ENCODE measurements around the gene DOC2B.
"Not testable (repeated sequence)": the region's sequence is repeated elsewhere in the genome, so short reads cannot be mapped to it uniquely, and the experiment has no call there.

Gene DOC2B

DNA sequence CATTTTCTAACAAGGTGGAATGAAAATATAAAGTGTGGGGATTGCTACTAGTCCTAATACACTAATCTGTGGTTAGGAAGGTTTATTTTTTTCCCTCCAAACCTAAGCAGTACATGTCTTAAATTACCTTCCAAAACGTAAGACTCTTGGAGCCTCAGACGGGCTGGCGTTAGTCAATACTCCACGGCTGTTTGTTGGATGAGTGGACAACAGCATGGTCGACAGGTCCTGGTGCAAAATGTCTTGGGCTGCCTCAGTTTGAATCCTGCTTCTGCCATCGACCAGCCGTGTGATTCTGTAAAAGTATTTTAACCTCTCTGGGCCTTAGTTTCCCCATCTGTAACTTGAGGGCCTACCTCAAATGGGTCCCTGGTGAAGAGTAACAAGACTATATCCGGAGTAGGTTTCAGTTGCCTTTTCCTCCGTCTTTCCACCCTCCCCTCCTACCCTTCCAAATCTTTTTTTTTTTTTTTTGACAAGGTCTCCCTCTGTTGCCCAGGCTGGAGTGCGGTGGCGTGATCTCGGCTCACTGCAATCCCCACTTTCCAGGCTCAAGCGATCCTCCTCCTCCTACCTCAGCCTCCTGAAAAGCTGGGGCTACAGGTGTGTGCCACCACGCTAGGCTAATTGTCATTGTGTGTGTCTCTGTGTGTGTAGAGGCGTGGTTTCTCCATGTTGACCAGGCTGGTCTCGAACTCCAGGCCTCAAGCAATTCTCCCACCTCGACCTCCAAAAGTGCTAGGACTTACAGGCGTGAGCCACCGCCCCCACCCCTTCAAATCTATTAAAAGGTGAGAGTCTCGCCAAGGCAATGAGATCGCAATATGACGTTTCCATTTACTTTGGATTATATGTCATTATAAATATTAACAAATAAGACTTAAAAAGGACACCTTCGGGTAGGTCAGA, 38.3 kb downstream of the DOC2B start:
- DNase-seq: no peak

DNA sequence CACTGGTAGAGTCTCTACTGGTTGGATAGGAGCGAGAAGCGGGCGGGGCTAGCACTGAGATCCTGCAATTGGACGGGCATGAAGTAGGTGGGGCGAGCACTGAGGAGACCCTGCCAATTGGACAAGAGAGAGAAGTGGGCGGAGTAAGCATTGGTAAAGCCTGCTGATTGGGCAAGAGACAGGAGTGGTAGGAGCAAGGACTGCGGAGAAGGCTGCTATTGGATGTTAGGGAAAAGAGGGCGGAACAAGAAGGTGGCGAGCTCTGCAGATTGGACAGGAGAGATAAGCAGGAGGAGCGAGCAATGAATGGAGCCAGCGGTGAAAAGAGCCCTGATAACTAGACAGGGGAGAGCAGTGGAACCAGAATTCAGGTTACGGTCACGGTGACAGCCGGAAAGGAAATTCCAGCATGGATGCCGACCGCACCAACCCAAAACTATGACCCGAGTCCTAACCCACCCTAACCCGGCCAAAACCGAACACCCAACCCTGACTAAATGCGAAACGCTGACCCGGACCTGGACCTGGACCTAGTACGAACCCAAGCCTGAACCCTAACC, 39.3 kb downstream of the DOC2B start:
- no peak for DNase-seq

- DNase-seq: not testable (repeated sequence)
These were observed 41.8 kb downstream of the DOC2B start for GRCh38 chr17:139401-140205.

DNA sequence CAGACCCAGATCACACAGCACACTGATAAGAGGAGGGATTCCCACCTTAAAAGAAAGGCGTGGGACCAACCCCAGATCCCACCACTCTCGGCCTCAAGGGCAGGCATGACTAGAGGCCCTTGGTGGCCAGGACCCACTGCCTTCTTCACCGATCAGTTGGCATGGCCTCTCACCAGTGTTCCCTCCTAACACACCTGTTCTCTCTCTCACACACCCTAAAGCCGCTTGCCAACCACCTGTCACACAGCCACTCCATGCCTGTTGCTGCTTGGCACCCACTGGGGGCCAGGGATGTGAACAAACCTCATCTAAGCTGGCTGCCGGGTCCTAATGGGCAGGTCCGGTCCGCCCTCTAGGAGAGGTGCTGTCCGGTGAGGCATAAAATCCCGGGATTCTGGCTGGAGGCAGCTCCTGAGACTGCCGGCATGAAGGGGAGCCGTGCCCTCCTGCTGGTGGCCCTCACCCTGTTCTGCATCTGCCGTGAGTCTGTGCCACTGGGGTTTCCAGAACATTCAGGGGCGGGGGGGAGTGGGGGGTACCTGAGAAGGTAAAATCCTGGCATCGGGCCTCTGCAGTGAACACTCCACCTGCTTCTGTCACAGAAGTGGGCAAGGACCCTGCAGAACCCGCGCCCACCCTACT, 44.2 kb downstream of the DOC2B start, which contains the start of gene SCGB1C2:
Gene SCGB1C2 (plus strand): TSS at position 404 of the 642 bp plus-strand sequence. CDS start 22 bp downstream, at position 426.
- not testable (repeated sequence) for DNase-seq

- DNase-seq: not testable (repeated sequence)
These were observed 44.9 kb downstream of the DOC2B start for GRCh38 chr17:136531-136930.

- not testable (repeated sequence) for DNase-seq
These were observed 45.6 kb downstream of the DOC2B start for GRCh38 chr17:135895-136294.

DNA sequence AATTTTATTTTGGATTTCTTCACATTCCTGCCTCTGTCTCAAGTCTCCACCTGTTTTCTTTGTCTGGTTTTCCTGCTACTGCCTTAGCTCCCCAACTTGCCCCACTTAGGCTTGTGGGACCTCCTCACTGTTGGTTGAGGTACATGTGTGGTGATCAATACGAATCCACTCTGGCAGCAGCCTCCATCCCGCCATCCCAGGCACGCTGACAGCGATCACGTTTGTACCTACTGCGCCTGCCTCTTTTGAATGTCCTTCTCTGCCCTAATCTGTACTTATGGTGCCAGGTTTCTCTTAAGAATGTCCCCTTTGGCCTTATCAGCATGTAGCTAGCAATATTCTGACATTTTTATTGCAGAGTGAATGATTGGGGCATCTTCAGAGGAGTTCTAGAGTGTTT, 46.4 kb downstream of the DOC2B start:
- not testable (repeated sequence) for DNase-seq

DNA sequence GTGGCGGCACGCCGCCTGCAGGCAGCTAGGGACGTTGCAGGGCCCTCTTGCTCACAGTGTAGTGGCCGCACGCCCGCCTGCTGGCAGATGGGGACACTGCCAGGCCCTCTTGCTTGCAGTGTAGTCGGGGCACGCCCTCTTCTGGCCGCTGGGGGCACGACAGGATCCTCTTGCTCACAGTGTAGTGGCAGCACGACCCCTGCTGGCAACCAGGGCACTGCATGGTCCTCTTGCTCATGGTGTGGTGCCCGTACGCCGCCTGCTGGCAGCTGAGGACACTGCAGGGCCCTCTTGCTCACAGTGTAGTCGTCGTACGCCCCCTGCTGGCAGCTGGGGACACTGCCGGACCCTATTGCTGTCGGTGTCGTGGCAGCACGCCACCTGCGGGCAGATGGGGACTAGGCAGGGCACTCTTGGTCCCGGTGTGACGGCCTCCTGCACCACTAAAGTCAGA, 47.1 kb downstream of the DOC2B start:
- DNase-seq: not testable (repeated sequence)

DNA sequence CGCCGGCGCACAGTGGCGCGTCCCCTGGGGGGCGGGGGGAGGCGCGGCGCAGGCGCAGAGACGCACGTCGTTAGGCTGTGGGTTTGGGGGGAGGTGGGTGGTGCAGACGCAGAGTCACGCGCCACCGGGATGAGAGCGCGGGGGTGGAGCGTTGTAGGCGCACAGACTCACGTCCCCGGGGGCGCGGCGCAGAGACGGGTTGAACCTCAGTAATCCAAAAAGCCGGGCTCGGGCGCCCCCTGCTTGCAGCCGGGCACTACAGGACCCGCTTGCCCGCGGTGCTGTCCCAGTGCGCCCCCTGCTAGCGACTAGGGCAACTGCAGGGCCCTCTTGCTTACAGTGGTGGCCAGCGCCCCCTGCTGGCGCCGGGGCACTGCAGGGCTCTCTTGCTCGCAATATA, 47.5 kb downstream of the DOC2B start:
- DNase-seq: not testable (repeated sequence)

DNA sequence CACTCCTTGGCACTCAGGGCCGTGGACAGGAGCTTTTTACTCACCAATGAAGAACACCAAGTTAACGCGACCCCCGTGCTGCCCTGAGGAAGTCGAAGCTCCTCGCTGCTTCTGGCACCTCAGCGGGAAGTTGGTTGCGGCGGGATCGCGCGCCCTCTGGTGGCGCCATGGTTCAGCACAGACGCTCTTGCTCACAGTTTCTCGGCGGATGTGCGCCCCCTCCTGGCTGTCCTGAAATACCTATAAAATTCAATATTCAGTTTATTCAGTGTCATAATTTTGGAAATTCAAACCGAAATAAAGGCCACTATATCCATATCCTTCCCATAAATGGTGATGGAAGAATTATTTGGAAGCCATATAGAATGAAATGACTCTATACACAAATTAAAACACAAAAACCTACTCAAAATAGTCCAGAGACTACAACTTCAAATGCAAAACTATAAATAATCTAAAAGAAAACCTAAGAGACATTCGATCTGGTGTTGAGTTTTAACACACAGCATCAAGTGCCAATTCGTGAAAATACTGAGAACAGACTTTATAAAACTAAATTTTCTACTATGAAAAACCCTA, 63.0 kb downstream of the DOC2B start:
- DNase-seq: not testable (repeated sequence)

DNA sequence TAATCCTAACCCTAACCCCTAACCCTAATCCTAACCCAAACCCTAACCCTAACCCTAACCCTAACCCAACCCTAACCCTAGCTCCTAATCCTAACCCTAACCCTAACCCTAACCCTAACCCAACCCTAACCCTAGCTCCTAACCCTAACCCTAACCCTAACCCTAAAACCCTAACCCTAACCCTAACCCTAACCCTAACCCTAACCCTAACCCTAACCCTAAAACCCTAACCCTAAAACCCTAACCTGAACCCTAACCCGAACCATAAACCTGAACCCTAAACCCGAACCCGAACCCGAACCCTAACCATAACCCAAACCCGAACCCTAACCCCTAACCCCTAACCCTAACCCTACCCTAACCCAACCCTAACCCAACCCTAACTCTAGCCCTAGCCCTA, 68.3 kb downstream of the DOC2B start:
- DNase-seq: not testable (repeated sequence)

Data from NK-92 treated with Interleukin-12 subunit alpha and Interleukin-12 subunit beta, amount 100 ng/mL, for 24 hours (cell line).